SU-DHL-6 (cell line): ENCODE measurements around the gene C9orf78.

ENCODE experiments used
- H2AFZ ChIP-seq: fragments of 200-600 bp; sonication (generic); 2 replicates; pipeline ENCODE4 v1.6.1; 2014; ENCODE audit warnings: low read depth, mild to moderate bottlenecking, moderate library complexity, mixed read lengths, antibody characterized with exemption, low read length; ENCODE audit not compliant: severe bottlenecking
- H3F3A ChIP-seq: fragments of 200-600 bp; shearing (Covaris generic); 2 replicates; pipeline ENCODE4 v1.6.0; 2016; ENCODE audit warnings: antibody characterized with exemption, mild to moderate bottlenecking; ENCODE audit not compliant: insufficient read depth
- H3K27ac ChIP-seq: fragments of 200-600 bp; sonication (generic); 2 replicates; pipeline ENCODE4 v1.5.1; 2016; ENCODE audit warnings: low read depth, mild to moderate bottlenecking, low read length, moderate library complexity, mixed read lengths
- H3K27me3 ChIP-seq: fragments of 200-600 bp; sonication (generic), shearing (Covaris generic); 2 replicates; pipeline ENCODE4 v1.6.0; 2014; ENCODE audit warnings: mild to moderate bottlenecking, low read length
- H3K36me3 ChIP-seq: fragments of 200-600 bp; sonication (generic); 2 replicates; pipeline ENCODE4 v1.6.1; 2014; ENCODE audit warnings: mild to moderate bottlenecking, low read length, mixed read lengths
- H3K4me2 ChIP-seq: fragments of 300-600, 200-600 bp; shearing (Covaris generic), sonication (generic); 2 replicates; pipeline ENCODE4 v1.6.0; 2014; ENCODE audit warnings: low read length, low read depth, mild to moderate bottlenecking; ENCODE audit not compliant: poor library complexity, severe bottlenecking
- H3K4me3 ChIP-seq: fragments of 200-600 bp; sonication (generic); 2 replicates; pipeline ENCODE4 v1.5.1; 2014; ENCODE audit warnings: antibody characterized with exemption, low read length, mild to moderate bottlenecking, mixed read lengths; ENCODE audit not compliant: insufficient read depth, poor library complexity, severe bottlenecking
- H3K79me2 ChIP-seq: fragments of 200-600 bp; sonication (generic); 2 replicates; pipeline ENCODE4 v1.6.1; 2014; ENCODE audit warnings: mild to moderate bottlenecking, low read length, moderate library complexity; ENCODE audit not compliant: insufficient read depth
- H3K9ac ChIP-seq: fragments of 200-600 bp; sonication (generic); 2 replicates; pipeline ENCODE4 v1.7.0; 2014; ENCODE audit warnings: mild to moderate bottlenecking, low read length
- H3K9me2 ChIP-seq: fragments of 200-600 bp; sonication (generic); replicated peaks from 2 replicates; pipeline ENCODE4 v1.6.1; 2014; ENCODE audit warnings: low read length; ENCODE audit not compliant: insufficient read depth
- H3K9me3 ChIP-seq: fragments of 200-600 bp; sonication (generic); 2 replicates; pipeline ENCODE4 v1.6.1; 2014; ENCODE audit warnings: low read length, mixed read lengths; ENCODE audit not compliant: insufficient read depth
- H4K20me1 ChIP-seq: fragments of 200-600 bp; sonication (generic); 2 replicates; pipeline ENCODE4 v1.6.1; 2014; ENCODE audit warnings: low read depth, mild to moderate bottlenecking, antibody characterized with exemption, low read length, moderate library complexity, mixed read lengths
- CTCF ChIP-seq: fragments of 200-600 bp; sonication (generic); IDR thresholded peaks from one replicate; pipeline ENCODE4 v1.5.1; 2017; ENCODE audit warnings: antibody characterized with exemption, mild to moderate bottlenecking, low read length, moderate library complexity; ENCODE audit not compliant: insufficient read depth, poor library complexity, severe bottlenecking
- EZH2phosphoT487 ChIP-seq: fragments of 200-600 bp; sonication (generic), shearing (Covaris generic); conservative IDR thresholded peaks from 2 replicates; pipeline ENCODE4 v1.6.1; 2018; ENCODE audit warnings: mild to moderate bottlenecking, antibody characterized with exemption, low read length, moderate library complexity, mixed read lengths

C9orf78 gene

DNA sequence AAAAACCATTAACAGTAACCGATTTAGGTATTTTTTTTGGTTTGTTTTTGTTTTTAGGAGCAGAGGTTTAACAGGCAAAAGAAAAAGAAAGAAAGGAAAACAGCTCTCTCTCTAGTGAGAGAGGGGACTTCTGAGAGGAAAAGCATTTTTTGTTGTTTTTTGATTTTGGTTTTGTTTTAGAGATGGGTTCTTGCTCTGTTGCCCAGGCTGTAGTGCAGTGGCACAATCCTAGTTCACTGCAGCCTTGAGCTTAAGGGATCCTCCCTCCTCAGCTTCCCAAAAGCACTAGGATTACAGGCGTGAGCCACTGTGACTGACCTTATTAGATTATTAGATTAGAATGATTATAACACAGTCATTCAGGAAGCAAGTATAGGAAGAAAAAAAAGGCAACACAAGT, 10.3 kb upstream of the C9orf78 start:
- Histone ChIP-seq H3F3A (no peaks in the 10 kb centered on the region), H3K36me3 (no peaks in the 10 kb centered on the region), H3K4me3 (no peak overlapping the region), H2AFZ (no peak overlapping the region), H4K20me1 (no peaks in the 10 kb centered on the region), H3K79me2 (no peaks in the 10 kb centered on the region), H3K4me2 (no peak overlapping the region), H3K9me2 (no peaks in the 10 kb centered on the region), H3K9ac (no peak overlapping the region), H3K27ac (no peak overlapping the region), H3K27me3 (no peaks in the 10 kb centered on the region), H3K9me3 (no peaks in the 10 kb centered on the region)
- no peak for TF ChIP-seq CTCF
- TF ChIP-seq EZH2phosphoT487 = no peak

DNA sequence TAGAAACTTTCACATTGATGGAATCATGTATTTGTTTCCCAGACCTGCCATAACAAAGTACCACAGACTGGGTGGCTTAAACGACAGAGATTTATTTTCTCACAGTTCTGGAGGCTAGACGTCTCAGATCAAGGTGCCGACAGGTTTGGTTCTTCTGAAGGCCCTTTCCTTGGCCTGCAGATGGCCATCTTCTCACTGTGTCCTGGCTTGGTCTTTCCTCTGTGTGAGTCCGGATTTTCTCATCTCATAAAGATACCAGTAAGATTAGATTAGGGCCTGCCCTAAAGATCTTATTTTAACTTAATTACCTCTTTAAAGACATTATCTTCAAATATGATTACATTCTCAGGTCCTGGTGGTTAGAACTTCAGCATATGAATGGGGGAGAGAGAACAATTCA, 6.0 kb upstream of the C9orf78 start:
- H3K9me2 ChIP-seq = no peaks in the 10 kb centered on the region
- no peak for TF ChIP-seq EZH2phosphoT487
- TF ChIP-seq CTCF = no peak
- H3K36me3 ChIP-seq = no peaks in the 10 kb centered on the region
- no peaks in the 10 kb centered on the region for H3K9me3 ChIP-seq
- H3K27me3 ChIP-seq = no peaks in the 10 kb centered on the region
- H2AFZ ChIP-seq = no peak overlapping the region
- no peak overlapping the region for H3K27ac ChIP-seq
- H3K9ac ChIP-seq = no peak overlapping the region
- no peak overlapping the region for H3K4me3 ChIP-seq
- no peaks in the 10 kb centered on the region for H4K20me1 ChIP-seq
- no peaks in the 10 kb centered on the region for H3K79me2 ChIP-seq
- no peak overlapping the region for H3K4me2 ChIP-seq
- H3F3A ChIP-seq = no peaks in the 10 kb centered on the region

- no peak overlapping the region for H2AFZ ChIP-seq
- no peaks in the 10 kb centered on the region for H3K36me3 ChIP-seq
- TF ChIP-seq CTCF (no peak), EZH2phosphoT487 (no peak)
- no peaks in the 10 kb centered on the region for H3K9me3 ChIP-seq
- H3K4me3 ChIP-seq = no peak overlapping the region
- no peak overlapping the region for H3K9ac ChIP-seq
- no peaks in the 10 kb centered on the region for H3K79me2 ChIP-seq
- no peaks in the 10 kb centered on the region for H4K20me1 ChIP-seq
- no peaks in the 10 kb centered on the region for H3K27me3 ChIP-seq
- no peaks in the 10 kb centered on the region for H3F3A ChIP-seq
- H3K9me2 ChIP-seq = no peaks in the 10 kb centered on the region
- H3K27ac ChIP-seq = no peak overlapping the region
- H3K4me2 ChIP-seq = no peak overlapping the region
These were observed 5.0 kb upstream of the C9orf78 start for GRCh38 chr9:129840034-129840433.
